Psoas muscle (tissue), 8 donors: ENCODE results near the gene TENM3. TPM values are rescaled to one million over a fixed set of nuclear protein-coding genes. Genes with fewer than 3 reads are reported as not detected.

ENCODE experiments used
- ATAC-seq, 4 donors: fragments of 200-7000 bp; cut with Tn5 transposase; one replicate each; pipeline ENCODE4 v1.9.1; 2020; ENCODE audit warnings: moderate library complexity in 3 of 4, mild to moderate bottlenecking in 2 of 4
- DNase-seq, 2 donors: peaks; one replicate each; pipeline ENCODE4 v3.0.0-alpha.2; 2020
- H3K27ac ChIP-seq: fragments of 200-600 bp; one replicate; pipeline ENCODE4 v1.8.0; 2022
- H3K27me3 ChIP-seq, 3 donors: fragments of 200-600 bp in 1 of 3; one replicate each; pipeline versions ENCODE4 v1.6.1 to v1.8.0; 2013 to 2022; ENCODE audit warnings: low read length in 2 of 3, mild to moderate bottlenecking in 2 of 3, moderate library complexity in 1 of 3; ENCODE audit not compliant: insufficient read depth in 3 of 3
- H3K36me3 ChIP-seq, 2 donors: fragments of 200-600 bp in 1 of 2; one replicate each; pipeline versions ENCODE4 v1.6.1 to v1.8.0; 2013 to 2022; ENCODE audit warnings: low read depth in 1 of 2, mild to moderate bottlenecking in 1 of 2, moderate library complexity in 1 of 2; ENCODE audit not compliant: insufficient read depth in 1 of 2
- H3K4me1 ChIP-seq: fragments of 200-600 bp; one replicate; pipeline ENCODE4 v1.8.0; 2022
- H3K4me3 ChIP-seq: fragments of 200-600 bp; one replicate; pipeline ENCODE4 v1.8.0; 2022; ENCODE audit warnings: mild to moderate bottlenecking
- H3K9me3 ChIP-seq: fragments of 200-600 bp; one replicate; pipeline ENCODE4 v1.8.0; 2022
- CTCF ChIP-seq: fragments of 200-600 bp; IDR thresholded peaks from one replicate; pipeline ENCODE4 v1.8.0; 2022; ENCODE audit warnings: antibody characterized with exemption
- WGBS, 3 donors: extraction: QIAGEN DNeasy Blood & Tissue Kit; methylation state at CpG; one replicate each; pipeline versions ENCODE4 v1.1.6 to v1.1.7; 2013; 5-methylcytosine and 5-hydroxymethylcytosine counted together
- intact Hi-C, 2 donors: fragments of 100-400 bp; cut with DNase I; formaldehyde crosslinking; loops; one replicate each; pipeline versions ENCODE4 v1.11.0 to v1.14.2; 2022
- polyA plus RNA-seq, 3 donors: library from polyadenylated mRNA; stranded (reverse); fragments of 200-250 nt; gene quantifications; one replicate each; pipeline ENCODE4 v1.2.3, GENCODE V29; 2013
- total RNA-seq, 4 donors: library from RNA; stranded (reverse); fragmentation: NEBNext Ultra II Directional in 2 of 4; extraction: Animal tissue kit (Norgen Biotek cat#: 25700) in 2 of 4; gene quantifications; one replicate each; pipeline versions ENCODE4 v1.2.1 to v1.2.4, GENCODE V29; 2021 to 2023
- donor health status: healthy with polysubstance abuse.
- donor health status: DM: no; HTN: no; CAD: no; lungs with moderate emphysema.
- donor health status: Bipolar disorder and iron deficiency.
- donor health status: healthy.
- donor health status: DM: yes; HTN: yes; CAD: no.
- donor health status: DM: no; HTN: no; CAD: no.
- donor health status: DM: no; HTN: no; CAD: no.
- donor health status: DM: yes; HTN: yes; CAD: no.

TENM3 gene
- total and polyA plus RNA-seq, 7 donors, result 0.48 to 11.6 (median 5.3) TPM

GRCh38 chr4:182242787-182243186 is 415 bp upstream of the TENM3 start:
- Histone ChIP-seq H3K27ac (no peak overlapping the region), H3K4me1 (no peaks in the 10 kb centered on the region), H3K9me3 (no peaks in the 10 kb centered on the region), H3K4me3 (no peak overlapping the region), H3K27me3 (no peaks in the 10 kb centered on the region), H3K36me3 (no peaks in the 10 kb centered on the region)
- 94 to 97% (median 94%) methylated on average over 6 of the region's 6 CpGs for WGBS, 3 donors
- DNase-seq (no peak), ATAC-seq (no peak)
- no peak for TF ChIP-seq CTCF
- intact Hi-C loops, result no loop called here

- 51 to 74% (median 71%) methylated on average over 2 of the region's 2 CpGs for WGBS, 3 donors
- DNase-seq (no peak), ATAC-seq (no peak)
- H3K36me3 ChIP-seq, result no peaks in the 10 kb centered on the region
- H3K4me1 ChIP-seq, result no peaks in the 10 kb centered on the region
- TF ChIP-seq CTCF, result no peak
- intact Hi-C loops, result no loop called here
- H3K27me3 ChIP-seq, result no peaks in the 10 kb centered on the region
- H3K9me3 ChIP-seq, result no peaks in the 10 kb centered on the region
- H3K27ac ChIP-seq, result no peak overlapping the region
- H3K4me3 ChIP-seq, result no peak overlapping the region
Observed at GRCh38 chr4:182245041-182245440, 1.8 kb downstream of the TENM3 start.

GRCh38 chr4:182245541-182246215 is 2.5 kb downstream of the TENM3 start:
- Histone ChIP-seq H3K9me3 (no peaks in the 10 kb centered on the region), H3K36me3 (no peaks in the 10 kb centered on the region), H3K4me3 (no peak overlapping the region), H3K27me3 (no peaks in the 10 kb centered on the region), H3K4me1 (no peaks in the 10 kb centered on the region), H3K27ac (no peak overlapping the region)
- TF ChIP-seq CTCF, result no peak
- no peak for DNase-seq
- 77 to 80% (median 80%) methylated on average over 10 of the region's 10 CpGs for WGBS, 3 donors
- no peak for ATAC-seq
- intact Hi-C loops, result no loop called here

GRCh38 chr4:182246401-182247205 is 3.4 kb downstream of the TENM3 start:
- intact Hi-C loops, result no loop called here
- WGBS, 3 donors, result 74 to 78% (median 75%) methylated on average over 27 of the region's 27 CpGs
- ATAC-seq, result no peak
- TF ChIP-seq CTCF, result no peak
- Histone ChIP-seq H3K4me3 (no peak overlapping the region), H3K27me3 (no peaks in the 10 kb centered on the region), H3K27ac (no peak overlapping the region), H3K4me1 (no peaks in the 10 kb centered on the region), H3K9me3 (no peaks in the 10 kb centered on the region), H3K36me3 (no peaks in the 10 kb centered on the region)
- no peak for DNase-seq
